ENCODE data around the gene ACHE.
"Not testable (repeated sequence)": the region's sequence is repeated elsewhere in the genome, so short reads cannot be mapped to it uniquely, and the experiment has no call there.

ACHE gene

DNA sequence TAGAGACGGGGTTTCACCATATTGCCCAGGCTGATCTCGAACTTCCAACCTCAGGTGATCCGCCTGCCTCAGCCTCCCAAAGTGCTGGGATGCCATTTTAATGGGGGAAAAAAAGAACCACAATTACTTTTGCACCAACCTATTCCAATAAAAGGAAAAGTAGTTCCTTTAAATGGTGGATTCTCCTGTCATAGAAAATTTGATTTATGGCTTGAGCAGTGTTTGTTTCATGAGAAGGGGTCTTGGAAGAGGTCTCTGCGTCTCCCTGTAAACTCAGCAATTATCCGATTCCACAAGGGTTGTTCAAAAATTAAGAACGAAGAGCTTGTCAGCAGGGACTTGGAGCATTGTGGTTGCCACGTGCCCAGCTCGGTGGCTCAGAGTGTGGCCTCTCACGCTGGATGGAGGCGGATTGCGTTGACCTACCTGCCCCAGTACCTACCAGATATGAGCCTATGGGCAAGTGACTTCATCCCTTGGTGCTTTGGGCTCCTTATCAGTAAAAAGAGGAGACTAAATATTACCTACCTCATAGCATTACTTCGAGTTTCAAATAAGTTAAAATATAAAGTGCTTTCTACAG lies 31.3 kb downstream of the ACHE start:
- Histone ChIP-seq H3K4me1 (ENCODE audit: control insufficient read depth in 1 of 2, insufficient read depth in 2 of 2, low read length in 2 of 2) (peaks cover 22 to 32% of the 10 kb centered on the region in 2 donors), H3K9ac (ENCODE audit: low read depth in 1 of 2, low read length in 2 of 2) (no peak overlapping the region), H3K4me3 (ENCODE audit: low read depth in 1 of 2, low read length in 2 of 2) (no peak overlapping the region), H3K27me3 (ENCODE audit: control insufficient read depth in 1 of 2, insufficient read depth in 2 of 2, low read length in 2 of 2) (no peaks in the 10 kb centered on the region), H3K36me3 (ENCODE audit: control insufficient read depth in 1 of 2, insufficient read depth in 2 of 2, low read length in 2 of 2) (peaks cover 9 to 28% of the 10 kb centered on the region in 2 donors), H3K9me3 (ENCODE audit: control insufficient read depth in 1 of 2, low read length in 2 of 2) (no peaks in the 10 kb centered on the region), H3K27ac (ENCODE audit: low read depth, low read length) (no peak overlapping the region)

- no peaks in the 10 kb centered on the region for H3K27me3 ChIP-seq (ENCODE audit: control insufficient read depth in 1 of 2, insufficient read depth in 2 of 2, low read length in 2 of 2)
- no peak overlapping the region for H3K9ac ChIP-seq (ENCODE audit: low read depth in 1 of 2, low read length in 2 of 2)
- H3K27ac ChIP-seq (ENCODE audit: low read depth, low read length) = no peak overlapping the region
- peaks cover 22 to 32% of the 10 kb centered on the region in 2 donors for H3K4me1 ChIP-seq (ENCODE audit: control insufficient read depth in 1 of 2, insufficient read depth in 2 of 2, low read length in 2 of 2)
- peaks cover 9 to 36% of the 10 kb centered on the region in 2 donors for H3K36me3 ChIP-seq (ENCODE audit: control insufficient read depth in 1 of 2, insufficient read depth in 2 of 2, low read length in 2 of 2)
- H3K4me3 ChIP-seq (ENCODE audit: low read depth in 1 of 2, low read length in 2 of 2) = no peak overlapping the region
- no peaks in the 10 kb centered on the region for H3K9me3 ChIP-seq (ENCODE audit: control insufficient read depth in 1 of 2, low read length in 2 of 2)
These were observed 32.2 kb downstream of the ACHE start for GRCh38 chr7:100863406-100863950.

GRCh38 chr7:100861616-100861985 lies 34.1 kb downstream of the ACHE start:
- no peak overlapping the region for H3K27ac ChIP-seq (ENCODE audit: low read depth, low read length)
- no peak overlapping the region for H3K9ac ChIP-seq (ENCODE audit: low read depth in 1 of 2, low read length in 2 of 2)
- no peak overlapping the region for H3K4me3 ChIP-seq (ENCODE audit: low read depth in 1 of 2, low read length in 2 of 2)
- peaks cover 9 to 36% of the 10 kb centered on the region in 2 donors for H3K36me3 ChIP-seq (ENCODE audit: control insufficient read depth in 1 of 2, insufficient read depth in 2 of 2, low read length in 2 of 2)
- no peaks in the 10 kb centered on the region for H3K9me3 ChIP-seq (ENCODE audit: control insufficient read depth in 1 of 2, low read length in 2 of 2)
- no peaks in the 10 kb centered on the region for H3K27me3 ChIP-seq (ENCODE audit: control insufficient read depth in 1 of 2, insufficient read depth in 2 of 2, low read length in 2 of 2)
- peaks cover 17 to 21% of the 10 kb centered on the region in 2 donors for H3K4me1 ChIP-seq (ENCODE audit: control insufficient read depth in 1 of 2, insufficient read depth in 2 of 2, low read length in 2 of 2)

GRCh38 chr7:100860702-100861615 lies 34.7 kb downstream of the ACHE start:
- Histone ChIP-seq H3K4me3 (ENCODE audit: low read depth in 1 of 2, low read length in 2 of 2) (no peak overlapping the region), H3K9ac (ENCODE audit: low read depth in 1 of 2, low read length in 2 of 2) (no peak overlapping the region), H3K27me3 (ENCODE audit: control insufficient read depth in 1 of 2, insufficient read depth in 2 of 2, low read length in 2 of 2) (no peaks in the 10 kb centered on the region), H3K36me3 (ENCODE audit: control insufficient read depth in 1 of 2, insufficient read depth in 2 of 2, low read length in 2 of 2) (peaks cover 9 to 36% of the 10 kb centered on the region in 2 donors), H3K9me3 (ENCODE audit: control insufficient read depth in 1 of 2, low read length in 2 of 2) (no peaks in the 10 kb centered on the region), H3K27ac (ENCODE audit: low read depth, low read length) (no peak overlapping the region), H3K4me1 (ENCODE audit: control insufficient read depth in 1 of 2, insufficient read depth in 2 of 2, low read length in 2 of 2) (peaks cover 14 to 18% of the 10 kb centered on the region in 2 donors)

- Histone ChIP-seq H3K36me3 (ENCODE audit: control insufficient read depth in 1 of 2, insufficient read depth in 2 of 2, low read length in 2 of 2) (peaks cover 9 to 36% of the 10 kb centered on the region in 2 donors), H3K9me3 (ENCODE audit: control insufficient read depth in 1 of 2, low read length in 2 of 2) (no peaks in the 10 kb centered on the region), H3K4me3 (ENCODE audit: low read depth in 1 of 2, low read length in 2 of 2) (no peak overlapping the region), H3K27ac (ENCODE audit: low read depth, low read length) (no peak overlapping the region), H3K27me3 (ENCODE audit: control insufficient read depth in 1 of 2, insufficient read depth in 2 of 2, low read length in 2 of 2) (no peaks in the 10 kb centered on the region), H3K4me1 (ENCODE audit: control insufficient read depth in 1 of 2, insufficient read depth in 2 of 2, low read length in 2 of 2) (peaks cover 9 to 10% of the 10 kb centered on the region in 2 donors), H3K9ac (ENCODE audit: low read depth in 1 of 2, low read length in 2 of 2) (no peak overlapping the region)
These were observed 35.8 kb downstream of the ACHE start for GRCh38 chr7:100859856-100860255.

GRCh38 chr7:100856871-100857282 lies 38.8 kb downstream of the ACHE start:
- Histone ChIP-seq H3K4me1 (ENCODE audit: control insufficient read depth in 1 of 2, insufficient read depth in 2 of 2, low read length in 2 of 2) (peaks cover 7 to 15% of the 10 kb centered on the region in 2 donors), H3K27me3 (ENCODE audit: control insufficient read depth in 1 of 2, insufficient read depth in 2 of 2, low read length in 2 of 2) (no peaks in the 10 kb centered on the region), H3K4me3 (ENCODE audit: low read depth in 1 of 2, low read length in 2 of 2) (no peak overlapping the region), H3K9ac (ENCODE audit: low read depth in 1 of 2, low read length in 2 of 2) (no peak overlapping the region), H3K9me3 (ENCODE audit: control insufficient read depth in 1 of 2, low read length in 2 of 2) (no peaks in the 10 kb centered on the region), H3K27ac (ENCODE audit: low read depth, low read length) (no peak overlapping the region), H3K36me3 (ENCODE audit: control insufficient read depth in 1 of 2, insufficient read depth in 2 of 2, low read length in 2 of 2) (peaks cover 9 to 31% of the 10 kb centered on the region in 2 donors)

GRCh38 chr7:100855515-100855914 lies 40.2 kb downstream of the ACHE start:
- Histone ChIP-seq H3K27ac (ENCODE audit: low read depth, low read length) (no peak overlapping the region), H3K27me3 (ENCODE audit: control insufficient read depth in 1 of 2, insufficient read depth in 2 of 2, low read length in 2 of 2) (no peaks in the 10 kb centered on the region), H3K9me3 (ENCODE audit: control insufficient read depth in 1 of 2, low read length in 2 of 2) (no peaks in the 10 kb centered on the region), H3K9ac (ENCODE audit: low read depth in 1 of 2, low read length in 2 of 2) (no peak overlapping the region), H3K4me3 (ENCODE audit: low read depth in 1 of 2, low read length in 2 of 2) (no peak overlapping the region), H3K4me1 (ENCODE audit: control insufficient read depth in 1 of 2, insufficient read depth in 2 of 2, low read length in 2 of 2) (peaks cover 9 to 18% of the 10 kb centered on the region in 2 donors), H3K36me3 (ENCODE audit: control insufficient read depth in 1 of 2, insufficient read depth in 2 of 2, low read length in 2 of 2) (peaks cover 9 to 18% of the 10 kb centered on the region in 2 donors)

GRCh38 chr7:100854899-100855298 lies 40.8 kb downstream of the ACHE start:
- not testable (repeated sequence) for H3K9ac ChIP-seq (ENCODE audit: low read depth in 1 of 2, low read length in 2 of 2); H3K27me3 ChIP-seq (ENCODE audit: control insufficient read depth in 1 of 2, insufficient read depth in 2 of 2, low read length in 2 of 2); H3K4me3 ChIP-seq (ENCODE audit: low read depth in 1 of 2, low read length in 2 of 2); H3K27ac ChIP-seq (ENCODE audit: low read depth, low read length); H3K9me3 ChIP-seq (ENCODE audit: control insufficient read depth in 1 of 2, low read length in 2 of 2)
- peaks cover 3 to 11% of the 10 kb centered on the region in 2 donors for H3K36me3 ChIP-seq (ENCODE audit: control insufficient read depth in 1 of 2, insufficient read depth in 2 of 2, low read length in 2 of 2)
- H3K4me1 ChIP-seq (ENCODE audit: control insufficient read depth in 1 of 2, insufficient read depth in 2 of 2, low read length in 2 of 2) = peaks cover 9 to 18% of the 10 kb centered on the region in 2 donors

DNA sequence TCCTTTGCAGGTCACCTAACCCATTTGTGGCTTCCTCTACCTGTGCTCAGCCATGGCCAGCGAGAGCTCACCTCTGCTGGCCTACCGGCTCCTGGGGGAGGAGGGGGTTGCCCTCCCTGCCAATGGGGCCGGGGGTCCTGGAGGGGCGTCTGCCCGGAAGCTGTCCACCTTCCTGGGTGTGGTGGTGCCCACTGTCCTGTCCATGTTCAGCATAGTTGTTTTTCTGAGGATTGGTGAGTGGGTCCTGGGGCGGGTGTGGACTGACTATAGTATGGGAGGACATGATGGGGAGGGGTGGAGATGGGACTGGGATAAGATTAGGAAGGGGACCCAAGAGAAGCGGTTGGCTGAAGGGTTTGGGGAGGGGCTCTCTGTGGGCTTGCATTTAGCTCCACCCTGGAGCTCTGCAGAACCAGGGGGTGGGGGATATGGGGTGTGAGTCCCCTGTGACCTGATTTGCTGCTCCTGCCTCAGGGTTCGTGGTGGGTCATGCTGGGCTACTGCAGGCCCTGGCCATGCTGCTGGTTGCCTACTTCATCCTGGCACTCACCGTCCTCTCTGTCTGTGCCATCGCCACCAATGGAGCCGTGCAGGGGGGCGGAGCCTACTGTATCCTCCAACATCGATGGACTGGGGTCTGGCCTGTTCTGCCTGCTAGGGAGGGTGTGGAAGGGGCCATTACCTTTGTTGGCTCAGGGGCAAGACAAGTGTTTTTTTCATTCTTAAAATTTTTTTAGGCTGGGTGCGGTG lies 41.4 kb downstream of the ACHE start:
- H3K27ac ChIP-seq (ENCODE audit: low read depth, low read length) = no peak overlapping the region
- H3K4me3 ChIP-seq (ENCODE audit: low read depth in 1 of 2, low read length in 2 of 2) = no peak overlapping the region
- no peaks in the 10 kb centered on the region for H3K9me3 ChIP-seq (ENCODE audit: control insufficient read depth in 1 of 2, low read length in 2 of 2)
- no peak overlapping the region for H3K9ac ChIP-seq (ENCODE audit: low read depth in 1 of 2, low read length in 2 of 2)
- H3K4me1 ChIP-seq (ENCODE audit: control insufficient read depth in 1 of 2, insufficient read depth in 2 of 2, low read length in 2 of 2) = peaks cover 9 to 18% of the 10 kb centered on the region in 2 donors
- no peaks in the 10 kb centered on the region for H3K27me3 ChIP-seq (ENCODE audit: control insufficient read depth in 1 of 2, insufficient read depth in 2 of 2, low read length in 2 of 2)
- H3K36me3 ChIP-seq (ENCODE audit: control insufficient read depth in 1 of 2, insufficient read depth in 2 of 2, low read length in 2 of 2) = peaks cover 0 to 7% of the 10 kb centered on the region in 2 donors

Data from duodenal mucosa (tissue), 2 donors.